ENCODE measurements around the gene CTDSPL.

DNA sequence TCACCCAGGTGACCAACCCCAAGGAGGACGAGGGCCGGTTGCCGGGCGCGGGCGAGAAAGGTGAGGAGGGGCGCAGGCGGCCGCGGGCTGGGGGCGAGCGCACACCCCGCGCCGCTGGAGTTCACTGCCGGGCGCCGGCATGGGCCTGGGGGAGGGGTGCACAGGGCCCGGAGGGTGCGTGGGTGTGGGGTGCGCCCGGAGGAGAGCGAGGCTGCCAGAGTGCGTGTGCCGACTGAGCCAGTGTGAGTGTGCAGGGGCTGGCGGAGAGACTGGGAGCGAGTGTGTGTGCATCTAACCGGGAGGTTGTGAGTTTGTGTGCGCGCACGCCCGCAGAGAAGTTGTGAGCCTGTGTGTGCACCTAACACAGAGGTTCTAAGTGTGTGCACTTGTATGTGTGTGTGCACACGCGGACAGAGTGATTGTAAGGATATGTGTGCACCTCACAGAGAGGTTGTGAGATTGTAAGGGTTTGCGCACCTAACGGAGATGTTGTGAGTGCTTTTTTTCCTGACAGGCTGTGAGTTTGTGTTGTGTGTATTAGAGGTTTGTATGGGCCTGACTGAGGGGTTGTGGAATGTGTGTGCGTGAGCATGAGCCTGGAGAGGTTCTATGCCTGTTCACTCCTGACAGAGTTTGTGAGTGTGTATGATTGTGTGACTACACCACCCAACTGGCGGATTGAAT, 681 bp downstream of the CTDSPL start:
- TF ChIP-seq, protein P1, sequence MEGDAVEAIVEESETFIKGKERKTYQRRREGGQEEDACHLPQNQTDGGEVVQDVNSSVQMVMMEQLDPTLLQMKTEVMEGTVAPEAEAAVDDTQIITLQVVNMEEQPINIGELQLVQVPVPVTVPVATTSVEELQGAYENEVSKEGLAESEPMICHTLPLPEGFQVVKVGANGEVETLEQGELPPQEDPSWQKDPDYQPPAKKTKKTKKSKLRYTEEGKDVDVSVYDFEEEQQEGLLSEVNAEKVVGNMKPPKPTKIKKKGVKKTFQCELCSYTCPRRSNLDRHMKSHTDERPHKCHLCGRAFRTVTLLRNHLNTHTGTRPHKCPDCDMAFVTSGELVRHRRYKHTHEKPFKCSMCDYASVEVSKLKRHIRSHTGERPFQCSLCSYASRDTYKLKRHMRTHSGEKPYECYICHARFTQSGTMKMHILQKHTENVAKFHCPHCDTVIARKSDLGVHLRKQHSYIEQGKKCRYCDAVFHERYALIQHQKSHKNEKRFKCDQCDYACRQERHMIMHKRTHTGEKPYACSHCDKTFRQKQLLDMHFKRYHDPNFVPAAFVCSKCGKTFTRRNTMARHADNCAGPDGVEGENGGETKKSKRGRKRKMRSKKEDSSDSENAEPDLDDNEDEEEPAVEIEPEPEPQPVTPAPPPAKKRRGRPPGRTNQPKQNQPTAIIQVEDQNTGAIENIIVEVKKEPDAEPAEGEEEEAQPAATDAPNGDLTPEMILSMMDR (IDR thresholded peaks at IDR 0.05), result no peak
- no peak for TF ChIP-seq EZH2phosphoT487 (IDR thresholded peaks at IDR 0.05; ENCODE audit: borderline replicate concordance, low read depth)
- no peak for TF ChIP-seq RXRA (IDR thresholded peaks at IDR 0.05; ENCODE audit: borderline replicate concordance, low read depth)
- TF ChIP-seq TAF1 (IDR thresholded peaks at IDR 0.05; ENCODE audit: borderline replicate concordance, low read depth, low read length), result no peak

Measured in SK-N-SH (cell line).